Measurements from ENCODE around the gene SKI.

DNA sequence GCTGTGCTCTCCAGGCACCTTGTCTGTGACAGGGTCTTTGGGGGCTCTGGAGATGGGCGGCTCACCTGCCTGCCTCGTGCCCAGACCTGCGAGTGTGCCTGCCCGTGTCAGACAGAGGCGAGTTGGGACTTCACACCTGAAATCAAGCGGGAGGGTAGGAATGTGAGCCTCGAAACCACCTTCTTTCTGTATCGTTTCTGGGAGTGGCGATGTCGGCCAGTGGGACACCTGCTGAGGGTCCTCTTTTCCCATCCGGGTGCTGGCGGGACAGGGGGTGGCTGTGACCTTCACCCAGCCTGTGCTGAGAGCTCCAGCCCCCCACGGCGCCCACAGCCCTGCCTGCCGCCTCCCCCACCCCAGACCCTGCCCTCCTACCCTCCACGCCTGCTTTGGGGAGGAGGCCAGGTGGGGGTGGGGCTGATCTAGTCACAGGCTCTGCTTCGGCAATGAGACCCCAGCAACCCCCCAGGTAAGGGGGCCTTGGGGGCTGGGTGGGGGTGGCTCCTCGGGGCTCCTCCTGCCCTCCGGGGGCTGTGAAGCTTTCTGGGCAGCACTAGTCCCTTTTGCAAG, 17.9 kb upstream of the SKI start:
- TF ChIP-seq POLR2A (IDR thresholded peaks at IDR 0.05), result no peak
- TF ChIP-seq, protein P1, sequence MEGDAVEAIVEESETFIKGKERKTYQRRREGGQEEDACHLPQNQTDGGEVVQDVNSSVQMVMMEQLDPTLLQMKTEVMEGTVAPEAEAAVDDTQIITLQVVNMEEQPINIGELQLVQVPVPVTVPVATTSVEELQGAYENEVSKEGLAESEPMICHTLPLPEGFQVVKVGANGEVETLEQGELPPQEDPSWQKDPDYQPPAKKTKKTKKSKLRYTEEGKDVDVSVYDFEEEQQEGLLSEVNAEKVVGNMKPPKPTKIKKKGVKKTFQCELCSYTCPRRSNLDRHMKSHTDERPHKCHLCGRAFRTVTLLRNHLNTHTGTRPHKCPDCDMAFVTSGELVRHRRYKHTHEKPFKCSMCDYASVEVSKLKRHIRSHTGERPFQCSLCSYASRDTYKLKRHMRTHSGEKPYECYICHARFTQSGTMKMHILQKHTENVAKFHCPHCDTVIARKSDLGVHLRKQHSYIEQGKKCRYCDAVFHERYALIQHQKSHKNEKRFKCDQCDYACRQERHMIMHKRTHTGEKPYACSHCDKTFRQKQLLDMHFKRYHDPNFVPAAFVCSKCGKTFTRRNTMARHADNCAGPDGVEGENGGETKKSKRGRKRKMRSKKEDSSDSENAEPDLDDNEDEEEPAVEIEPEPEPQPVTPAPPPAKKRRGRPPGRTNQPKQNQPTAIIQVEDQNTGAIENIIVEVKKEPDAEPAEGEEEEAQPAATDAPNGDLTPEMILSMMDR (IDR thresholded peaks at IDR 0.05), result no peak
- peak; percentile 19 for TF ChIP-seq POLR2AphosphoS5 (IDR thresholded peaks at IDR 0.05)

All from prostate gland (tissue), 2 donors.